A549 (cell line): ENCODE data around the gene INTS12.
"Not testable (repeated sequence)": the region's sequence is repeated elsewhere in the genome, so short reads cannot be mapped to it uniquely, and the experiment has no call there.

Experiments
- CHD4 ChIP-seq: fragments of 200-600 bp; sonication (generic); IDR thresholded peaks from 2 replicates; pipeline ENCODE4 v1.6.1; 2016; ENCODE audit warnings: antibody characterized with exemption, mild to moderate bottlenecking, borderline replicate concordance
- KDM1A ChIP-seq: fragments of 200-600 bp; sonication (generic); IDR thresholded peaks from 2 replicates; pipeline ENCODE4 v1.6.1; 2016; ENCODE audit warnings: low read depth, mild to moderate bottlenecking
- POLR2A ChIP-seq: IDR thresholded peaks from 2 replicates; pipeline ENCODE4 v1.6.1; 2012; ENCODE audit warnings: mild to moderate bottlenecking, low read length
- TF ChIP-seq, protein P1 (sequence below): IDR thresholded peaks from 2 replicates; pipeline ENCODE4 v1.6.1; 2012
- TF ChIP-seq, protein P2 (sequence below): fragments of 250-450 bp; sonication (Bioruptor Pico); IDR thresholded peaks from 2 replicates; pipeline ENCODE4 v1.5.0; 2021; ENCODE audit warnings: mild to moderate bottlenecking, moderate library complexity, borderline replicate concordance
- TF ChIP-seq, protein P3 (sequence below): fragments of 450-650 bp; IDR thresholded peaks from 2 replicates; pipeline ENCODE4 v1.6.1; 2014; ENCODE audit warnings: antibody characterized with exemption
- TF ChIP-seq, protein P4 (sequence below): fragments of >200 bp; sonication (Bioruptor Twin); formaldehyde crosslinking; IDR thresholded peaks from 3 replicates; pipeline ENCODE4 v1.5.1; 2016

DNA sequence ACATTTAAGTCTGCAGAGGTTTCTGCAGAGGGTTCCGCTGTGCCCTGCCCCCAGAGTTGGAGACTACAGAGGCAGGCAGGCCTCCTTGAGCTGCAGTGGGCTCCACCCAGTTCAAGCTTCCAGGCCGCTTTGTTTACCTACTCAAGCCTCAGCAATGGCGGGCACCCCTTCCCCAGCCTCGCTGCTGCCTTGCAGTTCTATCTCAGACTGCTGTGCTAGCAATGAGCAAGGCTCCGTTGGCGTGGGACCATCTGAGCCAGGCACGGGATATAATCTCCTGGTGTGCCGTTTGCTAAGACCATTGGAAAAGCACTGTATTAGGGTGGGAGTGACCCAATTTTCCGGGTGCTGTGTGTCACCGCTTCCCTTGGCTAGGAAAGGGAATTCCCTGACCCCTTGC, 26.7 kb upstream of the INTS12 start:
- TF ChIP-seq, protein P1, sequence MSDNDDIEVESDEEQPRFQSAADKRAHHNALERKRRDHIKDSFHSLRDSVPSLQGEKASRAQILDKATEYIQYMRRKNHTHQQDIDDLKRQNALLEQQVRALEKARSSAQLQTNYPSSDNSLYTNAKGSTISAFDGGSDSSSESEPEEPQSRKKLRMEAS, result not testable (repeated sequence)
- not testable (repeated sequence) for TF ChIP-seq KDM1A, CHD4, POLR2A
- TF ChIP-seq, protein P2, sequence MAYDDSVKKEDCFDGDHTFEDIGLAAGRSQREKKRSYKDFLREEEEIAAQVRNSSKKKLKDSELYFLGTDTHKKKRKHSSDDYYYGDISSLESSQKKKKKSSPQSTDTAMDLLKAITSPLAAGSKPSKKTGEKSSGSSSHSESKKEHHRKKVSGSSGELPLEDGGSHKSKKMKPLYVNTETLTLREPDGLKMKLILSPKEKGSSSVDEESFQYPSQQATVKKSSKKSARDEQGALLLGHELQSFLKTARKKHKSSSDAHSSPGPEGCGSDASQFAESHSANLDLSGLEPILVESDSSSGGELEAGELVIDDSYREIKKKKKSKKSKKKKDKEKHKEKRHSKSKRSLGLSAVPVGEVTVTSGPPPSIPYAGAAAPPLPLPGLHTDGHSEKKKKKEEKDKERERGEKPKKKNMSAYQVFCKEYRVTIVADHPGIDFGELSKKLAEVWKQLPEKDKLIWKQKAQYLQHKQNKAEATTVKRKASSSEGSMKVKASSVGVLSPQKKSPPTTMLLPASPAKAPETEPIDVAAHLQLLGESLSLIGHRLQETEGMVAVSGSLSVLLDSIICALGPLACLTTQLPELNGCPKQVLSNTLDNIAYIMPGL (CRISPR knock-in tag), result not testable (repeated sequence)
- TF ChIP-seq, protein P3, sequence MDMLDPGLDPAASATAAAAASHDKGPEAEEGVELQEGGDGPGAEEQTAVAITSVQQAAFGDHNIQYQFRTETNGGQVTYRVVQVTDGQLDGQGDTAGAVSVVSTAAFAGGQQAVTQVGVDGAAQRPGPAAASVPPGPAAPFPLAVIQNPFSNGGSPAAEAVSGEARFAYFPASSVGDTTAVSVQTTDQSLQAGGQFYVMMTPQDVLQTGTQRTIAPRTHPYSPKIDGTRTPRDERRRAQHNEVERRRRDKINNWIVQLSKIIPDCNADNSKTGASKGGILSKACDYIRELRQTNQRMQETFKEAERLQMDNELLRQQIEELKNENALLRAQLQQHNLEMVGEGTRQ, result not testable (repeated sequence)
- TF ChIP-seq, protein P4, sequence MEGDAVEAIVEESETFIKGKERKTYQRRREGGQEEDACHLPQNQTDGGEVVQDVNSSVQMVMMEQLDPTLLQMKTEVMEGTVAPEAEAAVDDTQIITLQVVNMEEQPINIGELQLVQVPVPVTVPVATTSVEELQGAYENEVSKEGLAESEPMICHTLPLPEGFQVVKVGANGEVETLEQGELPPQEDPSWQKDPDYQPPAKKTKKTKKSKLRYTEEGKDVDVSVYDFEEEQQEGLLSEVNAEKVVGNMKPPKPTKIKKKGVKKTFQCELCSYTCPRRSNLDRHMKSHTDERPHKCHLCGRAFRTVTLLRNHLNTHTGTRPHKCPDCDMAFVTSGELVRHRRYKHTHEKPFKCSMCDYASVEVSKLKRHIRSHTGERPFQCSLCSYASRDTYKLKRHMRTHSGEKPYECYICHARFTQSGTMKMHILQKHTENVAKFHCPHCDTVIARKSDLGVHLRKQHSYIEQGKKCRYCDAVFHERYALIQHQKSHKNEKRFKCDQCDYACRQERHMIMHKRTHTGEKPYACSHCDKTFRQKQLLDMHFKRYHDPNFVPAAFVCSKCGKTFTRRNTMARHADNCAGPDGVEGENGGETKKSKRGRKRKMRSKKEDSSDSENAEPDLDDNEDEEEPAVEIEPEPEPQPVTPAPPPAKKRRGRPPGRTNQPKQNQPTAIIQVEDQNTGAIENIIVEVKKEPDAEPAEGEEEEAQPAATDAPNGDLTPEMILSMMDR, result not testable (repeated sequence)
